Body of pancreas (tissue), 4 donors: ENCODE data around the gene ZDHHC4.

ENCODE experiments used
- CTCF ChIP-seq, 7 experiments: fragments of 450-650 bp in 4 of 7; fragments of 200-600 bp in 3 of 7; sonication (generic) in 3 of 7; IDR thresholded peaks; one replicate each; pipeline ENCODE4 v1.5.1; 2016 to 2019; ENCODE audit warnings: antibody characterized with exemption in 7 of 7
- POLR2A ChIP-seq, 3 donors: fragments of 450-650 bp; IDR thresholded peaks; one replicate each; pipeline ENCODE4 v1.6.1; 2016; ENCODE audit warnings: antibody characterized with exemption in 3 of 3, mild to moderate bottlenecking in 2 of 3

- TF ChIP-seq CTCF (IDR thresholded peaks at IDR 0.05) (no peak), POLR2A (IDR thresholded peaks at IDR 0.05) (no peak)
These were observed 56.8 kb downstream of the ZDHHC4 start for GRCh38 chr7:6634021-6634420.
